CD8-positive, alpha-beta memory T cell (primary cell): ENCODE measurements around the gene FBXL13. TPM values are rescaled to one million over a fixed set of nuclear protein-coding genes. Genes with fewer than 3 reads are reported as not detected.
A peak's percentile ranks its signal among the peaks of the same experiment; 100 is the strongest.
"Not testable (repeated sequence)": the region's sequence is repeated elsewhere in the genome, so short reads cannot be mapped to it uniquely, and the experiment has no call there.

Source experiments
- CTCF ChIA-PET: fragments of 350-600 bp; sonication (Branson Sonifier 250); formaldehyde crosslinking; loops from one replicate; lab custom pipeline; 2021; ENCODE audit warnings: antibody characterized with exemption; lab: Charles Lee
- POLR2A ChIA-PET: fragments of 350-600 bp; sonication (Branson Sonifier 250); formaldehyde crosslinking; loops from one replicate; lab custom pipeline; 2021; ENCODE audit warnings: antibody characterized with exemption; lab: Charles Lee
- DNase-seq, 5 donors: peaks; one replicate each; pipeline versions ENCODE4 v3.0.0 to v3.0.0-alpha.2; 2020 to 2022; ENCODE audit warnings: mixed read lengths in 1 of 5
- H3K27ac ChIP-seq: one replicate; pipeline ENCODE4 v1.7.0; 2013; ENCODE audit warnings: low read depth, mild to moderate bottlenecking, low read length, moderate library complexity
- H3K27me3 ChIP-seq: 2 replicates; pipeline ENCODE4 v1.7.0; 2013; ENCODE audit warnings: low read length, mild to moderate bottlenecking; ENCODE audit not compliant: insufficient read depth, poor library complexity, severe bottlenecking
- H3K36me3 ChIP-seq: 2 replicates; pipeline ENCODE4 v1.7.0; 2013; ENCODE audit warnings: mild to moderate bottlenecking, low read length, moderate library complexity; ENCODE audit not compliant: insufficient read depth
- H3K4me1 ChIP-seq: 2 replicates; pipeline ENCODE4 v1.7.0; 2013; ENCODE audit warnings: mild to moderate bottlenecking, low read length, moderate library complexity; ENCODE audit not compliant: insufficient read depth
- H3K4me3 ChIP-seq: 2 replicates; pipeline ENCODE4 v1.7.0; 2013; ENCODE audit warnings: mild to moderate bottlenecking, low read length
- H3K9me3 ChIP-seq: 2 replicates; pipeline ENCODE4 v1.7.0; 2013; ENCODE audit warnings: mild to moderate bottlenecking, low read length
- H3K27ac Mint-ChIP-seq, 8 donors: one replicate each; pipeline ENCODE4 v1.8.0; 2020 to 2021; ENCODE audit warnings: mixed read lengths in 8 of 8, mild to moderate bottlenecking in 6 of 8, inconsistent platforms in 3 of 8, moderate library complexity in 3 of 8
- H3K27me3 Mint-ChIP-seq, 2 donors: one replicate each; pipeline ENCODE4 v1.8.0; 2020 to 2021; ENCODE audit warnings: mixed read lengths in 2 of 2, mild to moderate bottlenecking in 1 of 2, moderate library complexity in 1 of 2
- H3K36me3 Mint-ChIP-seq, 3 donors: one replicate each; pipeline ENCODE4 v1.8.0; 2020 to 2021; ENCODE audit warnings: mixed read lengths in 3 of 3, inconsistent platforms in 1 of 3, mild to moderate bottlenecking in 1 of 3
- H3K4me1 Mint-ChIP-seq, 3 donors: one replicate each; pipeline ENCODE4 v1.8.0; 2020 to 2021; ENCODE audit warnings: mixed read lengths in 3 of 3, inconsistent platforms in 1 of 3, mild to moderate bottlenecking in 1 of 3
- H3K4me3 Mint-ChIP-seq, 7 donors: one replicate each; pipeline ENCODE4 v1.8.0; 2020 to 2021; ENCODE audit warnings: mixed read lengths in 7 of 7, mild to moderate bottlenecking in 6 of 7, moderate library complexity in 4 of 7, inconsistent platforms in 2 of 7
- H3K9me3 Mint-ChIP-seq, 5 donors: one replicate each; pipeline ENCODE4 v1.8.0; 2020 to 2022; ENCODE audit warnings: mixed read lengths in 5 of 5, mild to moderate bottlenecking in 3 of 5, moderate library complexity in 2 of 5, inconsistent platforms in 1 of 5
- polyA plus RNA-seq: library from polyadenylated mRNA; unstranded; fragments of 300-500 nt; fragmentation: Illumina TruSeq; gene quantifications from one replicate; pipeline ENCODE4 v1.2.3, GENCODE V29; 2021
- total RNA-seq, 2 experiments: library from RNA; stranded (reverse); gene quantifications; one replicate each; pipeline ENCODE4 v1.2.3, GENCODE V29; 2021

The FBXL13 gene
- total and polyA plus RNA-seq, 3 experiments from 2014 or later: 0.43 to 0.66 (median 0.62) TPM

DNA sequence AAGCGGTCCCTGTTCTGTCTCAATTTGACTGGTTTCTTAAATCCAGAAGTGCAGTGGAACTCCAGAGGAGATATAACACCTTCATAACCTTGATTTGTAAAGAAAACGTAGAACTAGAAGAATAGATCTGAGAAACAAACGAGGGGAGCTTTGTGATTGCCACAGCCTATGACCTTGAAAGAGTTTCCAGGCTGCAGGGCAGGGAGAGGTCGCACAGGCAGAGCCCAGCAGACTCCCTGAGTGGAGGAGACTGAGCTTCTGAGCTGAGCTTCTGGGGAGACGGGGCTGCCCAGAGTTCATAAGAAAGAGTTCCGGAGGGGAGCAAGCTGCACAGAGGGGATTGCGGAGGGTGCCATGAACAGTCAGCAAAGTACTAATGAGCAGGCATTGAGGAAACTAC is 268.0 kb downstream of the FBXL13 start:
- Histone ChIP-seq H3K27me3 (no peaks in the 10 kb centered on the region), H3K4me1 (no peaks in the 10 kb centered on the region), H3K36me3 (no peaks in the 10 kb centered on the region), H3K27ac (no peak overlapping the region), H3K4me3 (no peak overlapping the region), H3K9me3 (no peaks in the 10 kb centered on the region)
- H3K9me3 Mint-ChIP-seq: peaks cover 2 to 9% (median 6%) of the 10 kb centered on the region in 5 donors
- H3K36me3 Mint-ChIP-seq: peaks cover 10 to 19% (median 18%) of the 10 kb centered on the region in 3 donors
- no peak for DNase-seq
- no peak overlapping the region for H3K4me3 Mint-ChIP-seq
- POLR2A ChIA-PET: no interaction called here
- CTCF ChIA-PET: no interaction called here
- no peak overlapping the region for H3K27ac Mint-ChIP-seq
- no peaks in the 10 kb centered on the region for H3K27me3 Mint-ChIP-seq
- no peaks in the 10 kb centered on the region for H3K4me1 Mint-ChIP-seq

- peaks cover 6 to 37% (median 8%) of the 10 kb centered on the region in 3 donors for H3K36me3 Mint-ChIP-seq
- DNase-seq, H3K27me3 Mint-ChIP-seq, CTCF ChIA-PET, H3K27ac ChIP-seq, POLR2A ChIA-PET, H3K9me3 ChIP-seq, H3K36me3 ChIP-seq, H3K4me1 ChIP-seq, H3K4me3 Mint-ChIP-seq, H3K27me3 ChIP-seq, H3K27ac Mint-ChIP-seq, H3K4me3 ChIP-seq, H3K4me1 Mint-ChIP-seq: not testable (repeated sequence)
- peaks cover 0 to 10% (median 4%) of the 10 kb centered on the region in 5 donors for H3K9me3 Mint-ChIP-seq
Measured at GRCh38 chr7:102795987-102796595, 278.5 kb downstream of the FBXL13 start.

GRCh38 chr7:102794567-102794966 is 280.0 kb downstream of the FBXL13 start:
- H3K36me3 Mint-ChIP-seq: peaks cover 8 to 32% (median 12%) of the 10 kb centered on the region in 3 donors
- H3K9me3 Mint-ChIP-seq, H3K27me3 Mint-ChIP-seq, CTCF ChIA-PET, DNase-seq, H3K27ac Mint-ChIP-seq, H3K4me1 Mint-ChIP-seq, POLR2A ChIA-PET, H3K27ac ChIP-seq, H3K9me3 ChIP-seq, H3K27me3 ChIP-seq, H3K36me3 ChIP-seq, H3K4me3 Mint-ChIP-seq, H3K4me1 ChIP-seq, H3K4me3 ChIP-seq: not testable (repeated sequence)

GRCh38 chr7:102791831-102792230 is 282.8 kb downstream of the FBXL13 start:
- H3K9me3 Mint-ChIP-seq, H3K27ac ChIP-seq, CTCF ChIA-PET, H3K4me3 Mint-ChIP-seq, H3K27ac Mint-ChIP-seq, DNase-seq, H3K4me1 Mint-ChIP-seq, H3K27me3 Mint-ChIP-seq, H3K27me3 ChIP-seq, POLR2A ChIA-PET, H3K36me3 ChIP-seq, H3K4me1 ChIP-seq, H3K4me3 ChIP-seq, H3K9me3 ChIP-seq: not testable (repeated sequence)
- peaks cover 6 to 29% (median 15%) of the 10 kb centered on the region in 3 donors for H3K36me3 Mint-ChIP-seq

- H3K9me3 ChIP-seq, H3K4me1 ChIP-seq, POLR2A ChIA-PET: not testable (repeated sequence)
Measured at GRCh38 chr7:102791367-102791766, 283.2 kb downstream of the FBXL13 start.

DNA sequence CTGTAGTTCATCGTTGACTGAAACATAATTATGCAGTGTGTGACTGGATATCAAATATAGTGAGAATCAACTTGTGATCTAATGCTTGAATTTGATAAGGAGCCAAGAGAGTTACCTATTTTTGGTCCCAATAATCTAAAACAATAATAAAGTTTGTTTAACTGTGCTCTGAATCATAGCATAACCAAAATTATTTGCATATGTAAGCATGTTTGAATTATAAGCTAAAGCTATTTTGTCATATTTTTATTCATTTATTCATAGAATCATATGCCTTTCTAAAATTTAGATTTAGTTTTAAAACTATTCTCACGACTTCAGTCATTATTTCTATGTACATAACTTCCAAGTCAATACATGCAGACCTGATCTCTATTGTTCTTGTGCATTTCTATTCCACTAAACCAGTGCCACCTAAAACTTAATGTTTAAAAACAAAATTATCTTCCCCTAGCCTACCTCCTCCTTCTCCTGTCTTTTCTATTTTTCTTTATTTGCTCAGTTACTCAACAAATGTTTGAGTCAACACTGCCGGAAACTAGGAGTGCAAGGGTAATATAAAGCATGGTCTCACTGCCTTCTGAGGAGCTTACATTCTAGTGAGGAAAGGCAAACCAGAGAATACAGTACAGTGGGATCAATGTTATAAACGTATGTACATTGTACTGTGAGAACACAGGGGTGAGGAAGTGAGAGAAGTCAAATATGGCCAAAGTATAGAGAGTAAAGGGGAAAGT is 284.1 kb downstream of the FBXL13 start:
- H3K27me3 Mint-ChIP-seq, H3K27me3 ChIP-seq, H3K9me3 ChIP-seq, DNase-seq, H3K4me1 Mint-ChIP-seq, POLR2A ChIA-PET, CTCF ChIA-PET, H3K27ac Mint-ChIP-seq, H3K36me3 ChIP-seq, H3K4me1 ChIP-seq, H3K4me3 ChIP-seq, H3K9me3 Mint-ChIP-seq, H3K27ac ChIP-seq, H3K4me3 Mint-ChIP-seq: not testable (repeated sequence)
- H3K36me3 Mint-ChIP-seq: peaks cover 8 to 18% (median 15%) of the 10 kb centered on the region in 3 donors

More at GRCh38 chr7:102791367-102791766, 283.2 kb downstream of the FBXL13 start:
- H3K27me3 ChIP-seq, DNase-seq, H3K27ac ChIP-seq, H3K9me3 Mint-ChIP-seq, H3K27ac Mint-ChIP-seq, H3K4me3 ChIP-seq, CTCF ChIA-PET, H3K27me3 Mint-ChIP-seq, H3K4me3 Mint-ChIP-seq, H3K4me1 Mint-ChIP-seq, H3K36me3 ChIP-seq: not testable (repeated sequence)
- peaks cover 7 to 25% (median 15%) of the 10 kb centered on the region in 3 donors for H3K36me3 Mint-ChIP-seq

GRCh38 chr7:102788770-102789169 is 285.8 kb downstream of the FBXL13 start:
- H3K9me3 Mint-ChIP-seq, H3K36me3 Mint-ChIP-seq, H3K9me3 ChIP-seq, POLR2A ChIA-PET, H3K4me1 Mint-ChIP-seq, H3K27ac Mint-ChIP-seq, DNase-seq, H3K4me3 ChIP-seq, H3K4me1 ChIP-seq, H3K27ac ChIP-seq, H3K36me3 ChIP-seq, H3K27me3 Mint-ChIP-seq, H3K27me3 ChIP-seq, H3K4me3 Mint-ChIP-seq: not testable (repeated sequence)
- CTCF ChIA-PET: interaction anchor here (0.6 kb wide), 1 partner anchor 273 kb away, joined by 3 read pairs; no protein-coding TSS in a partner anchor

DNA sequence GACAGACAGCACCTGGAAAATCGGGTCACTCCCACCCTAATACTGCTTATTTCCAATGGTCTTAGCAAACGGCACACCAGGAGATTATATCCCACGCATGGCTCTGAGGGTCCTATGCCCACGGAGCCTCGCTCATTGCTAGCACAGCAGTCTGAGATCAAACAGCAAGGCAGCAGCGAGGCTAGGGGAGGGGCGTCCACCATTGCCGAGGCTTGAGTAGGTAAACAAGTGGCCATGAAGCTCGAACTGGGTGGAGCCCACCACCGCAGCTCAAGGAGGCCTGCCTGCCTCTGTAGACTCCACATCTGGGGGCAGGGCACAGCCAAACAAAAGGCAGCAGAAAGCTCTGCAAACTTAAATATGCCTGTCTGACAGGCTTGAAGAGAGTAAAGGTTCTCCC is 293.7 kb downstream of the FBXL13 start:
- H3K27ac Mint-ChIP-seq, H3K27me3 Mint-ChIP-seq, CTCF ChIA-PET, H3K27me3 ChIP-seq, H3K4me3 ChIP-seq, H3K9me3 ChIP-seq, H3K4me1 ChIP-seq, POLR2A ChIA-PET, H3K36me3 ChIP-seq, H3K27ac ChIP-seq, H3K4me1 Mint-ChIP-seq, H3K4me3 Mint-ChIP-seq, H3K9me3 Mint-ChIP-seq: not testable (repeated sequence)
- peaks cover 4 to 20% (median 8%) of the 10 kb centered on the region in 3 donors for H3K36me3 Mint-ChIP-seq
- DNase-seq: peak in 1 of 5 donors; percentile 37
